Pancreas (tissue), 10 donors: ENCODE data around the gene TNFAIP2. TPM values are rescaled to one million over a fixed set of nuclear protein-coding genes. Genes with fewer than 3 reads are reported as not detected.
A peak's percentile ranks its signal among the peaks of the same experiment; 100 is the strongest.

ENCODE experiments used
- ATAC-seq, 4 donors: fragments of 200-7000 bp; cut with Tn5 transposase; one replicate each; pipeline versions ENCODE4 v1.8.0 to v1.9.1; 2020; ENCODE audit warnings: mild to moderate bottlenecking in 4 of 4, moderate library complexity in 4 of 4
- DNase-seq, 6 donors: peaks; one replicate each; pipeline ENCODE4 v3.0.0-alpha.2; 2020
- FAIRE-seq: peaks from 2 replicates; lab custom pipeline; 2012; peaks lifted over from hg19 to GRCh38; lab: Jason Lieb, UNC
- H3K27ac ChIP-seq, 4 donors: fragments of 200-600 bp; sonication (generic); 1 replicate in 3 of 4; 2 replicates in 1 of 4; pipeline versions ENCODE4 v1.5.0 to v1.8.0; 2020
- H3K27me3 ChIP-seq, 4 donors: fragments of 200-600 bp; one replicate each; pipeline ENCODE4 v1.8.0; 2021
- H3K36me3 ChIP-seq, 3 donors: fragments of 200-600 bp; sonication (generic) in 1 of 3; one replicate each; pipeline versions ENCODE4 v1.5.0 to v1.8.0; 2020 to 2021
- H3K4me1 ChIP-seq, 3 donors: fragments of 200-600 bp; one replicate each; pipeline ENCODE4 v1.8.0; 2021
- H3K4me3 ChIP-seq, 4 donors: fragments of 200-600 bp; sonication (generic) in 2 of 4; one replicate each; pipeline versions ENCODE4 v1.5.0 to v1.8.0; 2020 to 2021
- H3K9me3 ChIP-seq, 4 donors: fragments of 200-600 bp; one replicate each; pipeline ENCODE4 v1.8.0; 2021
- WGBS, 2 donors: extraction: QIAGEN DNeasy Blood & Tissue Kit; methylation state at CpG; one replicate each; pipeline ENCODE4 v1.1.7; 2013; 5-methylcytosine and 5-hydroxymethylcytosine counted together
- intact Hi-C, 3 donors: fragments of 100-400 bp; cut with DNase I; formaldehyde crosslinking; loops; one replicate each; pipeline versions ENCODE4 v1.11.1 to v1.14.2; 2022
- polyA plus RNA-seq, 2 donors: library from polyadenylated mRNA; stranded (reverse); fragments of 200-250 nt; gene quantifications; one replicate each; pipeline ENCODE4 v1.2.3, GENCODE V29; 2013
- total RNA-seq, 6 donors: library from RNA; stranded (reverse); fragmentation: NEBNext Ultra II Directional in 4 of 6; extraction: Animal tissue kit (Norgen Biotek cat#: 25700) in 4 of 6; gene quantifications; one replicate each; pipeline versions ENCODE4 v1.2.1 to v1.2.4, GENCODE V29; 2021 to 2023
- TF ChIP-seq, protein P1 (sequence below), 4 donors: fragments of 200-600 bp; sonication (generic) in 3 of 4; IDR thresholded peaks; one replicate each; pipeline versions ENCODE4 v1.5.0 to v1.8.0; 2021; ENCODE audit warnings: antibody characterized with exemption in 4 of 4
- donor health status: healthy with polysubstance abuse.
- donor health status: DM: no; HTN: no; CAD: no; lungs with moderate emphysema.
- donor health status: DM: no; HTN: no; CAD: no.
- donor health status: control.
- donor health status: control.
- donor health status: Bipolar disorder and iron deficiency.
- donor health status: DM: yes; HTN: yes; CAD: no.
- donor health status: DM: no; HTN: no; CAD: no.
- donor health status: DM: no; HTN: no; CAD: no.
- donor health status: DM: yes; HTN: yes; CAD: no.

TNFAIP2 gene
- total and polyA plus RNA-seq, 8 donors: 7.0 to 288 (median 50.6) TPM

DNA sequence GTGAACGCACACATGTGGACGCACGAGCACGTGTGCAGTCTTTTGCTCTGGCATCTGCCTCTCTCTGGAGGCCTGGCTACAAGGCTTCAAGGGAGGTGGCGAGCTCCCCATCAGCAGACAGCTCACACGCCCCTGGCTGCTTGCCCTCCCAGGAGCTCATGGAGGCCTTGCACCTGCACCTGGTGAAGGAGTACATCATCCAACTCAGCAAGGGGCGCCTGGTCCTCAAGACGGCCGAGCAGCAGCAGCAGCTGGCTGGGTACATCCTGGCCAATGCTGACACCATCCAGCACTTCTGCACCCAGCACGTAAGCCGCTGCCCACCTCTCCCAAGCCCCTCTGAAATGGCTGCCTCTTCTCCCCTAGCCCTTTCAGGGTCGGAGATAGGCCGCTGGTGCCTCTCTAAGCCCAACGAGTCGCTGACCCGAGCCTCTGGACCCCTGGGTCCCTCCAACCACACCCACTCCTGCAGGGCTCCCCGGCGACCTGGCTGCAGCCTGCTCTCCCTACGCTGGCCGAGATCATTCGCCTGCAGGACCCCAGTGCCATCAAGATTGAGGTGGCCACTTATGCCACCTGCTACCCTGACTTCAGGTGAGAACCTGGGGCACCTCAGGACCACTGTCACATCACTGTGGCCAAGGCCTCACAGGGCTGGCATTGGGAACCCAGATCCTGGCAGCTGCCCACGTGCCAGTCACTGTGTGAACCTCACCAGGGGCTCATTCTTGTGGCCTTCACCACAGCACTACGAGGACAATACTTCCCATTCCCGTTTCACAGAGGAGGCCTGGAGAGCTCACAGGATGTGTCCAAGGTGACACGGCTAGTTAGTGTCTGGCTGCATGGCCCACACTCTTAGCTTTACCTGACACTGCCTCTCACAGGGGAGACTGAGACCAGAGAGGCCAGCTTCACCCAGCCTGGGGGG lies 10.2 kb downstream of the TNFAIP2 start:
- intact Hi-C loops: no loop called here
- TF ChIP-seq, protein P1, sequence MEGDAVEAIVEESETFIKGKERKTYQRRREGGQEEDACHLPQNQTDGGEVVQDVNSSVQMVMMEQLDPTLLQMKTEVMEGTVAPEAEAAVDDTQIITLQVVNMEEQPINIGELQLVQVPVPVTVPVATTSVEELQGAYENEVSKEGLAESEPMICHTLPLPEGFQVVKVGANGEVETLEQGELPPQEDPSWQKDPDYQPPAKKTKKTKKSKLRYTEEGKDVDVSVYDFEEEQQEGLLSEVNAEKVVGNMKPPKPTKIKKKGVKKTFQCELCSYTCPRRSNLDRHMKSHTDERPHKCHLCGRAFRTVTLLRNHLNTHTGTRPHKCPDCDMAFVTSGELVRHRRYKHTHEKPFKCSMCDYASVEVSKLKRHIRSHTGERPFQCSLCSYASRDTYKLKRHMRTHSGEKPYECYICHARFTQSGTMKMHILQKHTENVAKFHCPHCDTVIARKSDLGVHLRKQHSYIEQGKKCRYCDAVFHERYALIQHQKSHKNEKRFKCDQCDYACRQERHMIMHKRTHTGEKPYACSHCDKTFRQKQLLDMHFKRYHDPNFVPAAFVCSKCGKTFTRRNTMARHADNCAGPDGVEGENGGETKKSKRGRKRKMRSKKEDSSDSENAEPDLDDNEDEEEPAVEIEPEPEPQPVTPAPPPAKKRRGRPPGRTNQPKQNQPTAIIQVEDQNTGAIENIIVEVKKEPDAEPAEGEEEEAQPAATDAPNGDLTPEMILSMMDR (IDR thresholded peaks at IDR 0.05): no peak
- FAIRE-seq: no peak
- no peaks in the 10 kb centered on the region for H3K9me3 ChIP-seq
- WGBS, 2 donors: 88 to 89% methylated on average over 25 of the region's 25 CpGs
- H3K4me3 ChIP-seq: no peak overlapping the region
- DNase-seq: peak in 3 of 6 donors; percentile 23 to 57 (median 30)
- ATAC-seq: no peak
- H3K27me3 ChIP-seq: no peaks in the 10 kb centered on the region
- H3K36me3 ChIP-seq: no peaks in the 10 kb centered on the region
- H3K27ac ChIP-seq: no peak overlapping the region
- H3K4me1 ChIP-seq: peaks cover 0 to 7% (median 0%) of the 10 kb centered on the region in 3 donors

DNA sequence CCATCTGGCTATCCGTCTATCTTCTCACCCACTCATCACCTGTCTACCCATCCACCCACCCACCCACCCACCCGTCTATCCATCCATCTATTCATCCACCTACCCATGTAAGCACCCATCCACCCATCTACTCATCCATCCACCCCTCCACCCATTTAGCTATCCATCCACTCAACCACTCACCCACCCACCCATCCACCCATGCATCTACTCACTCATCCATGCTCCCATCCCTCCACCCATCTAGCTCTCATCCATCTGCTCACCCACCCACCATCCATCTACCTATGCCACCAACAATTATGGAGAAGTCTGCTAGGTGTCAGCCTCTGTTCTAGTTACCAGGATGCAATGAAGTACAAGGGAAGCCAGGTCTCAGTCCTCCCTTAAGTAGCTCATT lies 11.1 kb downstream of the TNFAIP2 start:
- ATAC-seq (no peak), DNase-seq (no peak), FAIRE-seq (no peak)
- WGBS, 2 donors: 46 to 67% methylated on average over 2 of the region's 2 CpGs
- Histone ChIP-seq H3K4me1 (peaks cover 0 to 7% (median 0%) of the 10 kb centered on the region in 3 donors), H3K27me3 (no peaks in the 10 kb centered on the region), H3K36me3 (no peaks in the 10 kb centered on the region), H3K4me3 (no peak overlapping the region), H3K27ac (no peak overlapping the region), H3K9me3 (no peaks in the 10 kb centered on the region)
- TF ChIP-seq, protein P1 (IDR thresholded peaks at IDR 0.05): no peak
- intact Hi-C loops: no loop called here

DNA sequence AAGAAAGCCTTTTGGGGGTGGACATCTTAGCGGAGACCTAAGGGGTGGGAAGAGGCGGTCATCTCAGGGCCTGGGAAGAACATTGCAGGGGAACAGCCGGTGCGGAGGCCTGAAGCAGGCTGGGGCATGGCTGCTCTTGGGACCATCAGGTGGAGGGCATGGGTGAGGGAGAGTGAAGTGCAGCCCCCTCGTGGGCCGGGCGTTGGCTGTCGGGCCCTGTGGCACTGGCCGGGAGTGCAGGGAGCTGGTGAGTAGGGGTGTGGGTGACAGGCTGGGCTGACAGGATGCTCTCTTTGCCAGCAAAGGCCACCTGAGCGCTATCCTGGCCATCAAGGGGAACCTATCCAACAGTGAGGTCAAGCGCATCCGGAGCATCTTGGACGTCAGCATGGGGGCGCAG lies 11.7 kb downstream of the TNFAIP2 start:
- 89 to 95% methylated on average over 13 to 14 of the region's 14 CpGs for WGBS, 2 donors
- Histone ChIP-seq H3K27ac (no peak overlapping the region), H3K36me3 (no peaks in the 10 kb centered on the region), H3K4me1 (peaks cover 0 to 7% (median 0%) of the 10 kb centered on the region in 3 donors), H3K9me3 (no peaks in the 10 kb centered on the region), H3K27me3 (no peaks in the 10 kb centered on the region), H3K4me3 (no peak overlapping the region)
- intact Hi-C loops: no loop called here
- TF ChIP-seq, protein P1 (IDR thresholded peaks at IDR 0.05): no peak
- FAIRE-seq: no peak
- peak in 2 of 6 donors; percentile 40 to 49 for DNase-seq
- ATAC-seq: no peak

DNA sequence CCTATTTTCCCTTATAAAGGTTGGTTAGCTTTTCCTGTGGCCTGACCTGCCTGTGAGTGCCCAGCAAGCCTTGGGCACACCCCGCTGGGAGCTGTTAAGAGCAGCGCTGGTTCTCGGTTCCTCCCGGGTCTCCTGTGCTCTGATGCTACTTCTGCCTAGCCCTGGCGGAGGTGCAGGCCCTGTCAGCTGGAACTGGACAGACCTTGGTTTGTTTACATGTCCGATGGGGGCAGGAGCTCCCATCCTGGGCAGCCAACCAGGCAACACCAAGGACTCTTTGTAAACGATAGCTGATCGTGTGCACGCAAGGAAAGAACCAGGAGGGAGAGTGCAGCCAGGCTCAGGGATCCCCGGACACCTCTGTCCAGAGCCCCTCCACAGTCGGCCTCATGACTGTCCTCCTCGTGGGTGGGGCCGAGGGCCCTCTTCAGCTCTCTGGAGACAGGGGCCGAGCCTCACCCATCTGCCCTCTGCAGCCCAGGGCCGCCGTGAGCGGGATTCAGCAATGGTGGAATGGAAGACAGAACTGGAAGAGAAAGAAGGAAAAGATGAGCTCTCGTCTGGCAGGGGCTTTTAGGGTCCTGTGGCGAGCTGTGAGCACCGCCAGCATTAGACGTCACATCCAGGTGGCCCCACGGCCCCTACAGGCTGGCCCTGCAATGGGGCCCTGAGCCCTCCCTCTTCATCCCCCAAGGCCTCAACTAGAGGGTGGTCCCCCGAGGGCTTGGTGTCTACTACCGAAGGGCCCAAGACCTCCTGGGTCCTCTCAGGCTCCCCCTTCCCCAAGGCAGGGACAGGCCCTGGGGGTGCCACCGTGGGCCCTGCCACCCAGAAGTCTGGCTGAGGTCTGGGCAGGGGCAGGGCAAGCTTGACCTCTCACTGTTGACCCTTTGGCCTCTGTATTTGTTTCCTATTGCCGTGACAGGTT lies 12.3 kb downstream of the TNFAIP2 start:
- intact Hi-C loops: no loop called here
- FAIRE-seq (no peak), ATAC-seq (no peak), DNase-seq (peak in 2 of 6 donors; percentile 50 to 53)
- H3K4me1 ChIP-seq: peaks cover 0 to 7% (median 0%) of the 10 kb centered on the region in 3 donors
- H3K4me3 ChIP-seq: no peak overlapping the region
- 80 to 88% methylated on average over 26 of the region's 26 CpGs for WGBS, 2 donors
- no peak overlapping the region for H3K27ac ChIP-seq
- H3K36me3 ChIP-seq: no peaks in the 10 kb centered on the region
- TF ChIP-seq, protein P1 (IDR thresholded peaks at IDR 0.05): no peak
- H3K27me3 ChIP-seq: no peaks in the 10 kb centered on the region
- H3K9me3 ChIP-seq: no peaks in the 10 kb centered on the region
